Endothelial cell of umbilical vein (primary cell): ENCODE results near the gene PLP2.

ENCODE experiments used
- EZH2 ChIP-seq: IDR thresholded peaks from 2 replicates; pipeline ENCODE4 v1.6.1; 2012; ENCODE audit warnings: borderline replicate concordance, low read depth, mild to moderate bottlenecking, moderate library complexity, low read length, inconsistent platforms; ENCODE audit not compliant: severe bottlenecking
- POLR2AphosphoS5 ChIP-seq: IDR thresholded peaks from 2 replicates; pipeline ENCODE4 v1.6.1; 2012; ENCODE audit warnings: low read depth, mild to moderate bottlenecking, control low read depth, low read length, moderate library complexity; ENCODE audit not compliant: insufficient read depth
- TF ChIP-seq, protein P1 (sequence below), 2 donors: IDR thresholded peaks; 1 replicate in 1 of 2; 2 replicates in 1 of 2; pipeline ENCODE4 v1.5.1; 2011; ENCODE audit warnings: low read length in 2 of 2, mild to moderate bottlenecking in 2 of 2, moderate library complexity in 2 of 2, control low read depth in 1 of 2, inconsistent platforms in 1 of 2, low read depth in 1 of 2; ENCODE audit not compliant: insufficient read depth in 1 of 2; ENCODE audit errors: extremely low read depth in 1 of 2

DNA sequence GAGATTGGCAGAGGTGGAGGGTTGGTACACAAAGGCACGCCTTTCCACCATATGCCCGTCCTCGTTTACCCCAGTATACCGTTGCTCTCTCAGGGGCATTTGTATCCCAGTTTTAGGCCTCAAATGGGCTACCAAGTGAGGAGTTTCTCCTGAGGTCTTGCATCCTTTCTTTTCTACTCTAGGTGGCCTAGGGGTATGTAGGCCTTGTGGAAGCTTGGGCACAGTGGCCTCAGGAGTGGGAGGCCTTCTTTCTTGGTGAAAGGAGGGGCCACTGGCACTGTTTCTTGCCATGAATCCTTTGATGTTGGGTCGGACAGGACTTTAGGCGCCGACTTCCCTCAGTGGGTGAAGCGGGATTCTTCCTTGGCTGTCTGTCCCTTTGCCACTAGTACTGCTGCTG, 24.4 kb upstream of the PLP2 start:
- TF ChIP-seq, protein P1, sequence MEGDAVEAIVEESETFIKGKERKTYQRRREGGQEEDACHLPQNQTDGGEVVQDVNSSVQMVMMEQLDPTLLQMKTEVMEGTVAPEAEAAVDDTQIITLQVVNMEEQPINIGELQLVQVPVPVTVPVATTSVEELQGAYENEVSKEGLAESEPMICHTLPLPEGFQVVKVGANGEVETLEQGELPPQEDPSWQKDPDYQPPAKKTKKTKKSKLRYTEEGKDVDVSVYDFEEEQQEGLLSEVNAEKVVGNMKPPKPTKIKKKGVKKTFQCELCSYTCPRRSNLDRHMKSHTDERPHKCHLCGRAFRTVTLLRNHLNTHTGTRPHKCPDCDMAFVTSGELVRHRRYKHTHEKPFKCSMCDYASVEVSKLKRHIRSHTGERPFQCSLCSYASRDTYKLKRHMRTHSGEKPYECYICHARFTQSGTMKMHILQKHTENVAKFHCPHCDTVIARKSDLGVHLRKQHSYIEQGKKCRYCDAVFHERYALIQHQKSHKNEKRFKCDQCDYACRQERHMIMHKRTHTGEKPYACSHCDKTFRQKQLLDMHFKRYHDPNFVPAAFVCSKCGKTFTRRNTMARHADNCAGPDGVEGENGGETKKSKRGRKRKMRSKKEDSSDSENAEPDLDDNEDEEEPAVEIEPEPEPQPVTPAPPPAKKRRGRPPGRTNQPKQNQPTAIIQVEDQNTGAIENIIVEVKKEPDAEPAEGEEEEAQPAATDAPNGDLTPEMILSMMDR (IDR thresholded peaks at IDR 0.05; ENCODE audit: extremely low read depth in 1 of 2, insufficient read depth in 1 of 2, low read depth in 1 of 2, low read length in 2 of 2), result no peak
- no peak for TF ChIP-seq POLR2AphosphoS5
- TF ChIP-seq EZH2, result no peak
